PC-9 (cell line): ENCODE measurements around the gene RPL9. TPM values are rescaled to one million over a fixed set of nuclear protein-coding genes. Genes with fewer than 3 reads are reported as not detected.
"Not testable (repeated sequence)": the region's sequence is repeated elsewhere in the genome, so short reads cannot be mapped to it uniquely, and the experiment has no call there.

Experiments
- Bru-seq: library from RNA; stranded (reverse); fragments of 400-500 nt; gene quantifications from one replicate; lab custom pipeline; 2021; lab: Mats Ljungman, UMichigan
- BruChase-seq, 2 experiments: library from RNA; stranded (reverse); fragments of 400-500 nt; gene quantifications; one replicate each; lab custom pipeline; 2021; lab: Mats Ljungman, UMichigan
- BruUV-seq: library from RNA; stranded (reverse); fragments of 400-500 nt; replicated peaks from 2 replicates; lab custom pipeline; 2021; lab: Mats Ljungman, UMichigan
- CTCF ChIA-PET: fragments of 300-600 bp; sonication (Branson Sonifier 250); formaldehyde crosslinking; loops from one replicate; lab custom pipeline; 2022; ENCODE audit warnings: antibody characterized with exemption; lab: Charles Lee
- POLR2A ChIA-PET: fragments of 300-600 bp; sonication (Branson Sonifier 250); formaldehyde crosslinking; loops from one replicate; lab custom pipeline; 2022; ENCODE audit warnings: antibody characterized with exemption; ENCODE audit not compliant: unreplicated experiment; lab: Charles Lee
- DNase-seq, 2 experiments: peaks; one replicate each; pipeline versions ENCODE4 v3.0.0 to v3.0.0-alpha.2; 2015 to 2022; ENCODE audit warnings: mixed read lengths in 1 of 2
- H2AFZ ChIP-seq: fragments of 200-600 bp; sonication (generic); 2 replicates; pipeline ENCODE4 v1.8.1; 2017; ENCODE audit warnings: antibody characterized with exemption
- H3F3A ChIP-seq: fragments of 200-600 bp; sonication (generic); 2 replicates; pipeline ENCODE4 v1.8.1; 2017; ENCODE audit warnings: antibody characterized with exemption, mild to moderate bottlenecking, low read depth; ENCODE audit not compliant: insufficient read depth
- H3K27ac ChIP-seq: fragments of 200-600 bp; sonication (generic); 2 replicates; pipeline ENCODE4 v1.6.1; 2016; ENCODE audit warnings: mixed run types
- H3K27me3 ChIP-seq: fragments of 200-600 bp; sonication (generic); 2 replicates; pipeline ENCODE4 v1.6.1; 2016; ENCODE audit warnings: low read depth, mixed run types; ENCODE audit not compliant: insufficient read depth
- H3K36me3 ChIP-seq: fragments of 200-600 bp; sonication (generic); 2 replicates; pipeline ENCODE4 v1.6.1; 2016; ENCODE audit warnings: low read depth, mixed run types
- H3K4me1 ChIP-seq: fragments of 200-600 bp; sonication (generic); replicated peaks from 2 replicates; pipeline ENCODE4 v1.6.1; 2016; ENCODE audit warnings: mixed run types; ENCODE audit not compliant: insufficient read depth
- H3K4me2 ChIP-seq: fragments of 200-600 bp; sonication (generic); 2 replicates; pipeline ENCODE4 v1.6.1; 2017; ENCODE audit warnings: mixed run types
- H3K4me3 ChIP-seq: fragments of 200-600 bp; sonication (generic); 2 replicates; pipeline ENCODE4 v1.6.1; 2016; ENCODE audit warnings: mixed run types
- H3K79me2 ChIP-seq: fragments of 200-600 bp; sonication (generic); 2 replicates; pipeline ENCODE4 v1.6.1; 2017; ENCODE audit warnings: low read depth, mixed run types
- H3K9me2 ChIP-seq: fragments of 200-600 bp; sonication (generic); 2 replicates; pipeline ENCODE4 v1.8.1; 2017; ENCODE audit warnings: mild to moderate bottlenecking; ENCODE audit not compliant: insufficient read depth
- H3K9me3 ChIP-seq: fragments of 200-600 bp; sonication (generic); 2 replicates; pipeline ENCODE4 v1.8.1; 2016; ENCODE audit warnings: low read depth; ENCODE audit not compliant: insufficient read depth
- H4K20me1 ChIP-seq: fragments of 200-600 bp; sonication (generic); 2 replicates; pipeline ENCODE4 v1.8.1; 2017; ENCODE audit not compliant: insufficient read depth
- EZH2 ChIP-seq: fragments of 200-600 bp; sonication (generic); IDR thresholded peaks from 2 replicates; pipeline ENCODE4 v1.8.0; 2017; ENCODE audit warnings: antibody characterized with exemption, low read depth
- intact Hi-C: fragments of 100-400 bp; cut with micrococcal nuclease; formaldehyde crosslinking; loops from one replicate; pipeline ENCODE4 v1.10.0; 2022; ENCODE audit not compliant: unreplicated experiment
- long read RNA-seq: library from polyadenylated mRNA; stranded (forward); transcript quantifications from one replicate; pipeline ENCODE4 v2.0.0, GENCODE V29; 2022
- total RNA-seq: library from RNA; stranded (reverse); gene quantifications from 2 replicates; pipeline ENCODE4 v1.2.3, GENCODE V29; 2021
- TF ChIP-seq, protein P1 (sequence below): fragments of 200-600 bp; sonication (generic); conservative IDR thresholded peaks from 2 replicates; pipeline ENCODE4 v1.6.1; 2017; ENCODE audit warnings: mixed run types, antibody characterized with exemption, mild to moderate bottlenecking, moderate library complexity

Gene RPL9
- total RNA-seq: 792 and 1,023 TPM in 2 replicates
- percentile 99 among the genes with signal in this experiment for Bru-seq, nascent RNA
- BruChase-seq, experiment 1, labeled RNA remaining after a 2-hour chase: percentile 98 among the genes with signal in this experiment
- BruChase-seq, experiment 2, labeled RNA remaining after a 6-hour chase: percentile 99 among the genes with signal in this experiment
- long read RNA-seq, transcript RPL9-203 (7 exons, 1,127 nt): minor isoform, 18 of 249 reads
- long read RNA-seq, transcript RPL9-214 (8 exons, 2,354 nt): major isoform, 218 of 249 reads
- long read RNA-seq, partial matches to known transcripts: 5 of 249 reads
- long read RNA-seq, other reads (novel, unspliced or antisense): 3 of 249 reads

- H3K4me3 ChIP-seq: peak within 1 kb of the TSS; percentile 97
- H2AFZ ChIP-seq: peak within 1 kb of the TSS; percentile 99
- H3K9me3 ChIP-seq: no peaks in the 10 kb centered on the region
- ChIA-PET CTCF (no interaction called here), POLR2A (interaction anchor here (0.6 to 0.7 kb wide), 5 partner anchors 10 to 945 kb away, joined by 3 to 12 read pairs (median 3); no protein-coding TSS in a partner anchor)
- H3K36me3 ChIP-seq: peaks cover 58% of the 10 kb centered on the region
- TSS peak; percentile 54 for BruUV-seq
- H3F3A ChIP-seq: peaks cover 72% of the 10 kb centered on the region
- peaks cover 40% of the 10 kb centered on the region for H4K20me1 ChIP-seq
- H3K79me2 ChIP-seq: peaks cover 59% of the 10 kb centered on the region
- no peaks in the 10 kb centered on the region for H3K9me2 ChIP-seq
- DNase-seq: peak; percentile 93 to 95
- peaks cover 20% of the 10 kb centered on the region for H3K4me1 ChIP-seq
- TF ChIP-seq EZH2: no peak
- TF ChIP-seq, protein P1, sequence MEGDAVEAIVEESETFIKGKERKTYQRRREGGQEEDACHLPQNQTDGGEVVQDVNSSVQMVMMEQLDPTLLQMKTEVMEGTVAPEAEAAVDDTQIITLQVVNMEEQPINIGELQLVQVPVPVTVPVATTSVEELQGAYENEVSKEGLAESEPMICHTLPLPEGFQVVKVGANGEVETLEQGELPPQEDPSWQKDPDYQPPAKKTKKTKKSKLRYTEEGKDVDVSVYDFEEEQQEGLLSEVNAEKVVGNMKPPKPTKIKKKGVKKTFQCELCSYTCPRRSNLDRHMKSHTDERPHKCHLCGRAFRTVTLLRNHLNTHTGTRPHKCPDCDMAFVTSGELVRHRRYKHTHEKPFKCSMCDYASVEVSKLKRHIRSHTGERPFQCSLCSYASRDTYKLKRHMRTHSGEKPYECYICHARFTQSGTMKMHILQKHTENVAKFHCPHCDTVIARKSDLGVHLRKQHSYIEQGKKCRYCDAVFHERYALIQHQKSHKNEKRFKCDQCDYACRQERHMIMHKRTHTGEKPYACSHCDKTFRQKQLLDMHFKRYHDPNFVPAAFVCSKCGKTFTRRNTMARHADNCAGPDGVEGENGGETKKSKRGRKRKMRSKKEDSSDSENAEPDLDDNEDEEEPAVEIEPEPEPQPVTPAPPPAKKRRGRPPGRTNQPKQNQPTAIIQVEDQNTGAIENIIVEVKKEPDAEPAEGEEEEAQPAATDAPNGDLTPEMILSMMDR: no peak
- peak within 1 kb of the TSS; percentile 94 for H3K27ac ChIP-seq
- H3K27me3 ChIP-seq: no peaks in the 10 kb centered on the region
- intact Hi-C loops: loop anchor here (5.0 to 10.0 kb wide), 2 partner anchors 584 to 701 kb away; no protein-coding TSS in a partner anchor
- H3K4me2 ChIP-seq: peak within 1 kb of the TSS; percentile 98
Observed at GRCh38 chr4:39458505-39459300, at the start of gene RPL9, which contains the start of gene LIAS. Gene RPL9, minus strand, starts transcription at chr4:39458922. Its CDS starts 483 bp downstream, at chr4:39458439. Gene LIAS, plus strand, starts transcription at chr4:39459056. Its CDS starts 62 bp downstream, at chr4:39459118.

DNA sequence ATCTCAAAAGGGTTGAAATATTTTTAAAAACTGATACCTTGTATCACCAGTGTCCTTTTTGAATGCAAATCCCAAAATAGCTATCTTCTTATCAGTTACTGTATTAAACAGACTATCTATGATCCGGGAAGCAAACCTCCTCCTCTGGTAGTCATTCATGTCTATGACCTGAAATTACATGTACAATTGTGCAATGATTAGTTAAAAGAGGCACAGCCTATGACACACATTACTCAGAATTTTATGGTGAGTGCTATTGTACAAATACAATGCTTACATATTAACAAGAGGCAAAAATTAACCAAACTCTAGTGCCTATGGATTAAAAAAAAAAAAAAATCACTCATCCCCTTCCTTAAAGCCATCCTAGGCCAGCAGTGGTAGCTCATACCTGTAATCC is 46.9 kb upstream of the RPL9 start:
- peaks cover 14% of the 10 kb centered on the region; the same call in 1 of the 2 replicates for H3K79me2 ChIP-seq
- no peak overlapping the region for H3K27ac ChIP-seq
- no peaks in the 10 kb centered on the region for H3K27me3 ChIP-seq
- POLR2A ChIA-PET: interaction anchor here (0.6 kb wide), 1 partner anchor 162 kb away, joined by 14 read pairs; no protein-coding TSS in a partner anchor
- intact Hi-C loops: no loop called here
- H2AFZ ChIP-seq: no peak overlapping the region
- H3K36me3 ChIP-seq: peaks cover 81% of the 10 kb centered on the region
- H3K9me3 ChIP-seq: no peaks in the 10 kb centered on the region
- no peaks in the 10 kb centered on the region for H3K4me1 ChIP-seq
- TF ChIP-seq EZH2: no peak
- TF ChIP-seq, protein P1: no peak
- peaks cover 68% of the 10 kb centered on the region for H3F3A ChIP-seq
- no peak overlapping the region for H3K4me2 ChIP-seq
- H3K9me2 ChIP-seq: no peaks in the 10 kb centered on the region
- no TSS peak for BruUV-seq
- H3K4me3 ChIP-seq: no peak overlapping the region
- DNase-seq: no peak
- no peaks in the 10 kb centered on the region for H4K20me1 ChIP-seq
- CTCF ChIA-PET: no interaction called here

- ChIA-PET POLR2A (no interaction called here), CTCF (no interaction called here)
- Histone ChIP-seq H2AFZ (no peak overlapping the region), H3K27me3 (no peaks in the 10 kb centered on the region), H3K4me1 (no peaks in the 10 kb centered on the region), H3K36me3 (peaks cover 79% of the 10 kb centered on the region), H3K79me2 (peaks cover 9% of the 10 kb centered on the region; the same call in 1 of the 2 replicates), H4K20me1 (no peaks in the 10 kb centered on the region), H3K9me3 (no peaks in the 10 kb centered on the region), H3K4me2 (no peak overlapping the region), H3F3A (peaks cover 71% of the 10 kb centered on the region), H3K4me3 (no peak overlapping the region), H3K9me2 (no peaks in the 10 kb centered on the region), H3K27ac (no peak overlapping the region)
- no TSS peak for BruUV-seq
- no peak for DNase-seq
- TF ChIP-seq EZH2: no peak
- TF ChIP-seq, protein P1: no peak
- intact Hi-C loops: no loop called here
Observed at GRCh38 chr4:39504538-39504937, 45.8 kb upstream of the RPL9 start.

GRCh38 chr4:39502664-39503035 is 43.9 kb upstream of the RPL9 start:
- H4K20me1 ChIP-seq, H3K27me3 ChIP-seq, intact Hi-C loops, H3K9me2 ChIP-seq, H3K9me3 ChIP-seq, POLR2A ChIA-PET, CTCF ChIA-PET, H2AFZ ChIP-seq, H3K4me1 ChIP-seq, DNase-seq, H3K4me3 ChIP-seq, H3K4me2 ChIP-seq, H3K79me2 ChIP-seq, BruUV-seq: not testable (repeated sequence)
- Histone ChIP-seq H3K27ac (peak overlapping the region; percentile 20), H3F3A (peaks cover 72% of the 10 kb centered on the region), H3K36me3 (peaks cover 80% of the 10 kb centered on the region)
